ENCODE data around the gene ADRB2.

Gene ADRB2

GRCh38 chr5:148792744-148793143 is 33.7 kb upstream of the ADRB2 start:
- Histone ChIP-seq H3K27ac (no peak overlapping the region), H3K27me3 (no peaks in the 10 kb centered on the region), H3K4me1 (no peaks in the 10 kb centered on the region), H3K9me3 (no peaks in the 10 kb centered on the region), H3K36me3 (no peaks in the 10 kb centered on the region), H3K4me3 (no peak overlapping the region)
- intact Hi-C loops (cut with DNase I; ENCODE audit: low total_unique reads), result no loop called here
- TF ChIP-seq CTCF (IDR thresholded peaks at IDR 0.05), result no peak
- DNase-seq, result no peak

GRCh38 chr5:148793261-148793660 is 33.1 kb upstream of the ADRB2 start:
- Histone ChIP-seq H3K27me3 (no peaks in the 10 kb centered on the region), H3K4me3 (no peak overlapping the region), H3K9me3 (no peaks in the 10 kb centered on the region), H3K4me1 (no peaks in the 10 kb centered on the region), H3K36me3 (no peaks in the 10 kb centered on the region), H3K27ac (no peak overlapping the region)
- no peak for TF ChIP-seq CTCF (IDR thresholded peaks at IDR 0.05)
- no peak for DNase-seq
- intact Hi-C loops (cut with DNase I; ENCODE audit: low total_unique reads), result no loop called here

GRCh38 chr5:148794275-148794674 is 32.1 kb upstream of the ADRB2 start:
- Histone ChIP-seq H3K4me1 (no peaks in the 10 kb centered on the region), H3K4me3 (no peak overlapping the region), H3K36me3 (no peaks in the 10 kb centered on the region), H3K27me3 (no peaks in the 10 kb centered on the region), H3K27ac (no peak overlapping the region), H3K9me3 (no peaks in the 10 kb centered on the region)
- no peak for DNase-seq
- intact Hi-C loops (cut with DNase I; ENCODE audit: low total_unique reads), result no loop called here
- TF ChIP-seq CTCF (IDR thresholded peaks at IDR 0.05), result no peak

GRCh38 chr5:148794729-148795561 is 31.5 kb upstream of the ADRB2 start:
- no peak overlapping the region for H3K4me3 ChIP-seq
- no peak overlapping the region for H3K27ac ChIP-seq
- DNase-seq, result no peak
- H3K9me3 ChIP-seq, result no peaks in the 10 kb centered on the region
- no peaks in the 10 kb centered on the region for H3K27me3 ChIP-seq
- intact Hi-C loops (cut with DNase I; ENCODE audit: low total_unique reads), result loop anchor here (5.0 kb wide), 1 partner anchor 548 kb away; no protein-coding TSS in a partner anchor
- TF ChIP-seq CTCF (IDR thresholded peaks at IDR 0.05), result no peak
- H3K4me1 ChIP-seq, result no peaks in the 10 kb centered on the region
- no peaks in the 10 kb centered on the region for H3K36me3 ChIP-seq

GRCh38 chr5:148796936-148797335 is 29.5 kb upstream of the ADRB2 start:
- Histone ChIP-seq H3K9me3 (no peaks in the 10 kb centered on the region), H3K4me1 (no peaks in the 10 kb centered on the region), H3K27me3 (no peaks in the 10 kb centered on the region), H3K36me3 (no peaks in the 10 kb centered on the region), H3K27ac (no peak overlapping the region), H3K4me3 (no peak overlapping the region)
- no peak for DNase-seq
- TF ChIP-seq CTCF (IDR thresholded peaks at IDR 0.05), result no peak
- intact Hi-C loops (cut with DNase I; ENCODE audit: low total_unique reads), result loop anchor here (5.0 kb wide), 1 partner anchor 550 kb away; no protein-coding TSS in a partner anchor
